PC-9 (cell line): ENCODE measurements around the gene SLC11A2. TPM values are rescaled to one million over a fixed set of nuclear protein-coding genes. Genes with fewer than 3 reads are reported as not detected.

Source experiments
- BruUV-seq: library from RNA; stranded (reverse); fragments of 400-500 nt; replicated peaks from 2 replicates; lab custom pipeline; 2021; lab: Mats Ljungman, UMichigan
- CTCF ChIA-PET: fragments of 300-600 bp; sonication (Branson Sonifier 250); formaldehyde crosslinking; loops from one replicate; lab custom pipeline; 2022; ENCODE audit warnings: antibody characterized with exemption; lab: Charles Lee
- POLR2A ChIA-PET: fragments of 300-600 bp; sonication (Branson Sonifier 250); formaldehyde crosslinking; loops from one replicate; lab custom pipeline; 2022; ENCODE audit warnings: antibody characterized with exemption; ENCODE audit not compliant: unreplicated experiment; lab: Charles Lee
- DNase-seq, 2 experiments: peaks; one replicate each; pipeline versions ENCODE4 v3.0.0 to v3.0.0-alpha.2; 2015 to 2022; ENCODE audit warnings: mixed read lengths in 1 of 2
- H2AFZ ChIP-seq: fragments of 200-600 bp; sonication (generic); 2 replicates; pipeline ENCODE4 v1.8.1; 2017; ENCODE audit warnings: antibody characterized with exemption
- H3F3A ChIP-seq: fragments of 200-600 bp; sonication (generic); 2 replicates; pipeline ENCODE4 v1.8.1; 2017; ENCODE audit warnings: antibody characterized with exemption, mild to moderate bottlenecking, low read depth; ENCODE audit not compliant: insufficient read depth
- H3K27ac ChIP-seq: fragments of 200-600 bp; sonication (generic); 2 replicates; pipeline ENCODE4 v1.6.1; 2016; ENCODE audit warnings: mixed run types
- H3K27me3 ChIP-seq: fragments of 200-600 bp; sonication (generic); 2 replicates; pipeline ENCODE4 v1.6.1; 2016; ENCODE audit warnings: low read depth, mixed run types; ENCODE audit not compliant: insufficient read depth
- H3K36me3 ChIP-seq: fragments of 200-600 bp; sonication (generic); 2 replicates; pipeline ENCODE4 v1.6.1; 2016; ENCODE audit warnings: low read depth, mixed run types
- H3K4me1 ChIP-seq: fragments of 200-600 bp; sonication (generic); replicated peaks from 2 replicates; pipeline ENCODE4 v1.6.1; 2016; ENCODE audit warnings: mixed run types; ENCODE audit not compliant: insufficient read depth
- H3K4me2 ChIP-seq: fragments of 200-600 bp; sonication (generic); 2 replicates; pipeline ENCODE4 v1.6.1; 2017; ENCODE audit warnings: mixed run types
- H3K4me3 ChIP-seq: fragments of 200-600 bp; sonication (generic); 2 replicates; pipeline ENCODE4 v1.6.1; 2016; ENCODE audit warnings: mixed run types
- H3K79me2 ChIP-seq: fragments of 200-600 bp; sonication (generic); 2 replicates; pipeline ENCODE4 v1.6.1; 2017; ENCODE audit warnings: low read depth, mixed run types
- H3K9me2 ChIP-seq: fragments of 200-600 bp; sonication (generic); 2 replicates; pipeline ENCODE4 v1.8.1; 2017; ENCODE audit warnings: mild to moderate bottlenecking; ENCODE audit not compliant: insufficient read depth
- H3K9me3 ChIP-seq: fragments of 200-600 bp; sonication (generic); 2 replicates; pipeline ENCODE4 v1.8.1; 2016; ENCODE audit warnings: low read depth; ENCODE audit not compliant: insufficient read depth
- H4K20me1 ChIP-seq: fragments of 200-600 bp; sonication (generic); 2 replicates; pipeline ENCODE4 v1.8.1; 2017; ENCODE audit not compliant: insufficient read depth
- CTCF ChIP-seq: fragments of 200-600 bp; sonication (generic); conservative IDR thresholded peaks from 2 replicates; pipeline ENCODE4 v1.6.1; 2017; ENCODE audit warnings: mixed run types, antibody characterized with exemption, mild to moderate bottlenecking, moderate library complexity
- EZH2 ChIP-seq: fragments of 200-600 bp; sonication (generic); IDR thresholded peaks from 2 replicates; pipeline ENCODE4 v1.8.0; 2017; ENCODE audit warnings: antibody characterized with exemption, low read depth
- intact Hi-C: fragments of 100-400 bp; cut with micrococcal nuclease; formaldehyde crosslinking; loops from one replicate; pipeline ENCODE4 v1.10.0; 2022; ENCODE audit not compliant: unreplicated experiment
- total RNA-seq: library from RNA; stranded (reverse); gene quantifications from 2 replicates; pipeline ENCODE4 v1.2.3, GENCODE V29; 2021

The SLC11A2 gene
- total RNA-seq, 1 experiment from 2014 or later, result 45.7 TPM

- no peak for TF ChIP-seq EZH2
- TF ChIP-seq CTCF, result no peak
- POLR2A ChIA-PET, result no interaction called here
- no peaks in the 10 kb centered on the region for H3K27me3 ChIP-seq
- no peaks in the 10 kb centered on the region for H3K4me1 ChIP-seq
- no peaks in the 10 kb centered on the region for H3F3A ChIP-seq
- H3K27ac ChIP-seq, result no peak overlapping the region
- no TSS peak for BruUV-seq
- H4K20me1 ChIP-seq, result no peaks in the 10 kb centered on the region
- H2AFZ ChIP-seq, result no peak overlapping the region
- intact Hi-C loops, result no loop called here
- no peak overlapping the region for H3K4me3 ChIP-seq
- H3K79me2 ChIP-seq, result no peaks in the 10 kb centered on the region
- DNase-seq, result no peak
- CTCF ChIA-PET, result interaction anchor here (0.7 kb wide), 1 partner anchor 156 kb away, joined by 7 read pairs; no protein-coding TSS in a partner anchor
- no peaks in the 10 kb centered on the region for H3K9me3 ChIP-seq
- H3K9me2 ChIP-seq, result no peaks in the 10 kb centered on the region
- no peak overlapping the region for H3K4me2 ChIP-seq
- no peaks in the 10 kb centered on the region for H3K36me3 ChIP-seq
Observed at GRCh38 chr12:50951112-50951511, 75.1 kb downstream of the SLC11A2 start.

- Histone ChIP-seq H3K36me3 (no peaks in the 10 kb centered on the region), H3K4me3 (no peak overlapping the region), H4K20me1 (no peaks in the 10 kb centered on the region), H3F3A (no peaks in the 10 kb centered on the region), H3K79me2 (no peaks in the 10 kb centered on the region), H3K4me2 (no peak overlapping the region), H3K9me3 (no peaks in the 10 kb centered on the region), H3K27me3 (no peaks in the 10 kb centered on the region), H3K9me2 (no peaks in the 10 kb centered on the region), H3K4me1 (no peaks in the 10 kb centered on the region), H2AFZ (no peak overlapping the region), H3K27ac (no peak overlapping the region)
- TF ChIP-seq CTCF, result no peak
- TF ChIP-seq EZH2, result no peak
- no peak for DNase-seq
- ChIA-PET CTCF (interaction anchor here (0.7 kb wide), 1 partner anchor 125 kb away, joined by 6 read pairs; no protein-coding TSS in a partner anchor), POLR2A (no interaction called here)
- no TSS peak for BruUV-seq
- intact Hi-C loops, result no loop called here
Observed at GRCh38 chr12:50949801-50950302, 76.3 kb downstream of the SLC11A2 start.

DNA sequence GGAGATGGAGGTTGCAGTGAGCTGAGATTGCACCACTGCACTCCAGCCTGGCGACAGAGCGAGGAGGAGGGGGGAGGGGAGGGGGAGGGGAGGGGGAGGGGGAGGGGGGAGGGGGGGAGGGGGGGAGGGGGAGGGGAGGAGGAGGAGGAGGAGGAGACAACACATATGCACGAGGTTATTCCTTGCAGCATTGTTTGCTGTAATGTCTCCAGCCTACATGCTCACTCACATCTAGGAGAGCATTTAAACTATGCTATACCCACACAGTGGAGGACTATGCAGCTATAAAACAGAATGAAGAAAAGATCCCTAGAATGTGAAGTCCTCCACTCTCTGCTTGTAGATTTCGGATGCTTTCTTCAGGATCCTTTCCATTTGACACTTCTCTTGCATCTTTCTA is 77.4 kb downstream of the SLC11A2 start:
- H3K9me2 ChIP-seq, result no peaks in the 10 kb centered on the region
- intact Hi-C loops, result no loop called here
- H3K9me3 ChIP-seq, result no peaks in the 10 kb centered on the region
- TF ChIP-seq EZH2, result no peak
- no peak for TF ChIP-seq CTCF
- no peak overlapping the region for H3K27ac ChIP-seq
- H3K79me2 ChIP-seq, result no peaks in the 10 kb centered on the region
- no peak overlapping the region for H2AFZ ChIP-seq
- no peaks in the 10 kb centered on the region for H3K27me3 ChIP-seq
- BruUV-seq, result no TSS peak
- no peak overlapping the region for H3K4me2 ChIP-seq
- H3K36me3 ChIP-seq, result no peaks in the 10 kb centered on the region
- H3F3A ChIP-seq, result no peaks in the 10 kb centered on the region
- no peaks in the 10 kb centered on the region for H4K20me1 ChIP-seq
- no peak for DNase-seq
- H3K4me1 ChIP-seq, result no peaks in the 10 kb centered on the region
- ChIA-PET POLR2A (no interaction called here), CTCF (interaction anchor here (0.7 kb wide), 1 partner anchor 124 kb away, joined by 6 read pairs; no protein-coding TSS in a partner anchor)
- H3K4me3 ChIP-seq, result no peak overlapping the region
